ENCODE measurements around the gene PGAM5. TPM values are rescaled to one million over a fixed set of nuclear protein-coding genes. Genes with fewer than 3 reads are reported as not detected.

The PGAM5 gene
- total RNA-seq, 1 experiment from 2014 or later = 135 TPM

GRCh38 chr12:132669166-132669879, 41.3 kb upstream of the PGAM5 start:
- BruUV-seq (replicated peaks) = no TSS peak
- ChIA-PET POLR2A (ENCODE audit: unreplicated experiment) (no interaction called here), CTCF (no interaction called here)
- TF ChIP-seq EZH2phosphoT487 (IDR thresholded peaks at IDR 0.05; ENCODE audit: borderline replicate concordance, low read length) = no peak
- TF ChIP-seq EZH2 (IDR thresholded peaks at IDR 0.05; ENCODE audit: low read length, unreplicated experiment) = no peak
- no peak for TF ChIP-seq CTCF (conservative IDR thresholded peaks at IDR 0.05; ENCODE audit: low read depth, low read length)
- intact Hi-C loops (cut with micrococcal nuclease) = no loop called here
- no peaks in the 10 kb centered on the region for H4K20me1 ChIP-seq (ENCODE audit: low read length)
- H3K9ac ChIP-seq (ENCODE audit: low read length) = no peak overlapping the region
- no peaks in the 10 kb centered on the region for H3K9me3 ChIP-seq (ENCODE audit: low read length)
- ATAC-seq (no peak), DNase-seq (no peak)
- H3K36me3 ChIP-seq (ENCODE audit: low read depth, low read length) = peaks cover 48% of the 10 kb centered on the region
- no peak overlapping the region for H3K27ac ChIP-seq (ENCODE audit: low read length)
- H3K4me1 ChIP-seq (ENCODE audit: insufficient read depth, low read length) = no peaks in the 10 kb centered on the region
- H2AFZ ChIP-seq (ENCODE audit: low read length) = no peak overlapping the region
- H3K4me2 ChIP-seq (ENCODE audit: low read length) = no peak overlapping the region
- no peak overlapping the region for H3K4me3 ChIP-seq (ENCODE audit: low read length)
- no peaks in the 10 kb centered on the region for H3K9me2 ChIP-seq (replicated peaks; ENCODE audit: low read length)
- no peaks in the 10 kb centered on the region for H3K79me2 ChIP-seq (ENCODE audit: low read length)
- H3K27me3 ChIP-seq (ENCODE audit: low read length) = no peaks in the 10 kb centered on the region
- H3F3A ChIP-seq (ENCODE audit: low read length, unreplicated experiment) = no peaks in the 10 kb centered on the region

- Histone ChIP-seq H3F3A (ENCODE audit: low read length, unreplicated experiment) (no peaks in the 10 kb centered on the region), H3K27me3 (ENCODE audit: low read length) (no peaks in the 10 kb centered on the region), H4K20me1 (ENCODE audit: low read length) (no peaks in the 10 kb centered on the region), H3K9ac (ENCODE audit: low read length) (no peak overlapping the region), H3K9me2 (replicated peaks; ENCODE audit: low read length) (no peaks in the 10 kb centered on the region), H3K27ac (ENCODE audit: low read length) (no peak overlapping the region), H3K4me1 (ENCODE audit: insufficient read depth, low read length) (no peaks in the 10 kb centered on the region), H3K36me3 (ENCODE audit: low read depth, low read length) (peaks cover 47% of the 10 kb centered on the region), H3K4me2 (ENCODE audit: low read length) (no peak overlapping the region), H3K79me2 (ENCODE audit: low read length) (no peaks in the 10 kb centered on the region), H2AFZ (ENCODE audit: low read length) (no peak overlapping the region), H3K9me3 (ENCODE audit: low read length) (no peaks in the 10 kb centered on the region), H3K4me3 (ENCODE audit: low read length) (no peak overlapping the region)
- BruUV-seq (replicated peaks) = no TSS peak
- DNase-seq (no peak), ATAC-seq (no peak)
- TF ChIP-seq CTCF (conservative IDR thresholded peaks at IDR 0.05; ENCODE audit: low read depth, low read length) = no peak
- no peak for TF ChIP-seq EZH2phosphoT487 (IDR thresholded peaks at IDR 0.05; ENCODE audit: borderline replicate concordance, low read length)
- no peak for TF ChIP-seq EZH2 (IDR thresholded peaks at IDR 0.05; ENCODE audit: low read length, unreplicated experiment)
- ChIA-PET CTCF (no interaction called here), POLR2A (ENCODE audit: unreplicated experiment) (no interaction called here)
- intact Hi-C loops (cut with micrococcal nuclease) = no loop called here
Measured at GRCh38 chr12:132672116-132672515, 38.5 kb upstream of the PGAM5 start.

- Histone ChIP-seq H3K4me3 (ENCODE audit: low read length) (no peak overlapping the region), H2AFZ (ENCODE audit: low read length) (no peak overlapping the region), H3K27me3 (ENCODE audit: low read length) (no peaks in the 10 kb centered on the region), H3K9ac (ENCODE audit: low read length) (no peak overlapping the region), H3K9me3 (ENCODE audit: low read length) (no peaks in the 10 kb centered on the region), H3K9me2 (replicated peaks; ENCODE audit: low read length) (no peaks in the 10 kb centered on the region), H3K4me2 (ENCODE audit: low read length) (no peak overlapping the region), H3K79me2 (ENCODE audit: low read length) (no peaks in the 10 kb centered on the region), H3K4me1 (ENCODE audit: insufficient read depth, low read length) (no peaks in the 10 kb centered on the region), H4K20me1 (ENCODE audit: low read length) (no peaks in the 10 kb centered on the region), H3K27ac (ENCODE audit: low read length) (no peak overlapping the region), H3K36me3 (ENCODE audit: low read depth, low read length) (peaks cover 49% of the 10 kb centered on the region), H3F3A (ENCODE audit: low read length, unreplicated experiment) (no peaks in the 10 kb centered on the region)
- ATAC-seq (no peak), DNase-seq (no peak)
- no TSS peak for BruUV-seq (replicated peaks)
- ChIA-PET POLR2A (ENCODE audit: unreplicated experiment) (no interaction called here), CTCF (no interaction called here)
- intact Hi-C loops (cut with micrococcal nuclease) = no loop called here
- TF ChIP-seq EZH2 (IDR thresholded peaks at IDR 0.05; ENCODE audit: low read length, unreplicated experiment) (no peak), CTCF (conservative IDR thresholded peaks at IDR 0.05; ENCODE audit: low read depth, low read length) (no peak), EZH2phosphoT487 (IDR thresholded peaks at IDR 0.05; ENCODE audit: borderline replicate concordance, low read length) (no peak)
Measured at GRCh38 chr12:132672678-132673077, 38.0 kb upstream of the PGAM5 start.
